ENCODE results near the gene LRPAP1. TPM values are rescaled to one million over a fixed set of nuclear protein-coding genes. Genes with fewer than 3 reads are reported as not detected.

Gene LRPAP1
- polyA plus RNA-seq, 1 donor from 2014 or later = 138 TPM

DNA sequence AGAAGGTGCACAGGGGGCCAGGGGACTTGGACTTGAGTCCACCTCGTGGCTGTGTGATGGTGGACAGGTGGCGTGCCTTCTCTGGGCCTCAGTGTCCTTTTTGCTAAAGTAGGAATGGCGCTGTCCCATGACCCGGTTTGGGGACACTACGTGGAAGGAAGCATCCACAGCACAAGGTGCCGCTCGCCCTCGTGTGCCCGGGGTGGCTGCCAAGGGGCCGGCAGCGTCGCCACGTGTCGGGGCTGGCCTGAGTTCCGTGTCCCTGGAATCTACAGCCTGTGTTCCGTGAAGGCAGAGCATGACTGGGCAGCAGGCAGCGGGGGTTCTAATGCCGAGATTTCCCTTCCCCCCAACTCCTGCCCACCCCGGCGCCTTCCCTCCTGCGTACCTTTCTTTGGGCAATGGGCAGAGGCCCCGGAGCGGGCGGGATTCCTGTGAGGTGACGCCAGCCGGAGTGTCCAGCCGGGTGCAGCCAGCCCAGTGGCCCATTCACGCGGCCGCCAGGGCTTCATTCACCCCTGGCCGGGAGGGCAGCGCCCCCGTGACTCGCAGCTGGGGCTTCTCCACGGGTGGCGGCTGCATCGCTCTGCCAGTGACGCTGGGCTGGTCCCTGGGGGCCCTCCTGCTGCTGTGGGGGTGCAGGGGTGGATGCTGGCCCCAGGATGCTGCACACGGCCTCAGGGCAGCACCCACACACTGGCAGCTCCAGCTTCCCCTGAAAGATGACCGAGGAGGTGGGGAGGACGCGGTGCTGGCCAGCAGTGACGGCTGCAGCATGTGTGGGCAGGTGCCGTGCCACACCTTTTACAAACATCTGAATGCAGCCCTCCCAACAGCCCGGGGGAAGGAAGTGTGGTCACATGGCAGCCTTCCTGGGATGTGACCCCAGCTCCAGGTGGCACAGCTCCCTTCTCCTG lies 47.9 kb downstream of the LRPAP1 start:
- Mint-ChIP-seq H3K9me3 (no peaks in the 10 kb centered on the region), H3K27ac (peak overlapping the region; percentile 93 to 96 (median 94)), H3K36me3 (no peaks in the 10 kb centered on the region), H3K4me1 (peaks cover 17 to 32% (median 19%) of the 10 kb centered on the region in 3 donors), H3K4me3 (peak overlapping the region; percentile 83 to 95 (median 92)), H3K27me3 (peaks cover 2% of the 10 kb centered on the region)

DNA sequence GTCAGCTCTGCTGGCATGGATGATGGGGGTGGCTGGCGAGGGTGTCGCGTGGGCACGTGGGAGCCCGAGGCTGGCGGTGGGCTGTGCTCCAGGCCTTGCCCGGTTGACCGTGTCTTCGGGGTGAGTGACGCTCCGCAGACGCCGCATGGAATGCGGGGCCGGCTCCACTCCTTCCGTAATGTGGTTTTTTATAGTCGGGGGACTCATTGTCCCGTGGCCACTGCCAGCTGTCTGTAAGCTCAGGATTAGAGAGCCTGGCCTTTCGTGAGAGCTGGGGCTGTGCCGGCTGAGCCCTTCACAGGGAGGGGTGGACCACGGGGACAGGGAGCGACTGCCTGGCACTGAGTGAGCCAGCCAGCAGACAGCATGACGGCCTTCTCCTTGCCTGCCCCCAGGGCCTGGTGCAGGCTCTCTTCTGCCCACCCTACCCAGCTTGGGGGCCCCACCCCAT lies 48.7 kb downstream of the LRPAP1 start:
- Mint-ChIP-seq H3K27me3 (peaks cover 2% of the 10 kb centered on the region), H3K27ac (peak overlapping the region; percentile 93 to 96 (median 94)), H3K4me1 (peaks cover 14 to 24% (median 19%) of the 10 kb centered on the region in 3 donors), H3K4me3 (peak overlapping the region; percentile 54 to 95 (median 86)), H3K36me3 (no peaks in the 10 kb centered on the region), H3K9me3 (no peaks in the 10 kb centered on the region)

DNA sequence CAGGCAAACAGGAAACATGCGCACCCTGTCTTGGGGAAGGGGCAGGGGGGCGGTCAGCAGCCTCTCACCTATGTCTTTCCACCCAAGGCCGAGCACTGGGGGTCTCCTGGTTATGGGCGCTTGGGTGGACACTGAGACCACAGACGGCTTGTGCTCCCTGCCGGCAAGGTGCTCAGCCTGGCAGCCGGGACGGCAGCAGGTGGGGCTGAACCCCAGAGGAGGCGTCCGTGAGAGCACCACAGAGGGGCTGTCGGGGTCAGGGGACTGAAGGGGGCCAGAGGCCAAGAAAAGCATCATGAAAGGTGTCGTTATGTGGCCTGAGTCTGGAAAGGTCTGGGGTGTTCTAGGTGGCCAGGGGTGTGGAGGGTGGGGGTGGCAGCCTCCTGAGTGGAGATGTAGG lies 49.5 kb downstream of the LRPAP1 start:
- no peaks in the 10 kb centered on the region for H3K9me3 Mint-ChIP-seq
- H3K27ac Mint-ChIP-seq = no peak overlapping the region
- peaks cover 2% of the 10 kb centered on the region for H3K27me3 Mint-ChIP-seq
- H3K4me3 Mint-ChIP-seq = peak overlapping the region in 1 of 4 donors; percentile 76
- H3K4me1 Mint-ChIP-seq = peaks cover 13 to 20% (median 17%) of the 10 kb centered on the region in 3 donors
- H3K36me3 Mint-ChIP-seq = no peaks in the 10 kb centered on the region

DNA sequence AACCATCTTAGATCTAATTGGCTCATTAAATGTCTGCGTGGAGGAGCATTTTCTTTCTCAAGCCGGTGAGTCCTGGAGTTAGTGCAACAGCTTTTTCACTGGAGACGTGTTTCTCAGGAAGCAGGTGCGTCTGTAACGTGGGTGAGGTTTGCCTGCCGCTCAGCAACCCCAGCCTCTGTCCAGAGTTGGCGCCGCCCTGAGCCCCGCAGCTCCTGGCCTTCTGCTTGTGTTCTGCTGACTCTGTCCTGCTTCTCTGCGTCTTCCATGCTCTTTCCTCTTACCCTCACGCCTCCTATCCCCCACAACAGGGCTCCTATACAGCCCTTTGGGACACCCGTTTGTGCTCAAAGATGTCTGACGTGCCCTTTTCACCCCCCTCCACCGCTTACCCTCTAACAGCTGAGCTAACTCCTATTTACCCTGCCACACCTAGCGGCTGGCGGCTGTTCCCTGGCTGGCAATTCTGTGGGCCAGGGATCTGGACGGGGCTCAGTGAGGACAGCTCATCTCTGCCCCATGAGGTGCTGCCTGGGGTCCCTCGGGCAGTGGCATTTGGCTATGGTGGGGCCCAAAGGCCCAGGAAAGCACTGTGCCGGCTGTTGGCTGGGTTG lies 50.3 kb downstream of the LRPAP1 start:
- Mint-ChIP-seq H3K4me3 (peak overlapping the region in 1 of 4 donors; percentile 76), H3K4me1 (peaks cover 11 to 14% (median 13%) of the 10 kb centered on the region in 3 donors), H3K27ac (peak overlapping the region in 1 of 3 donors; percentile 72), H3K36me3 (no peaks in the 10 kb centered on the region), H3K27me3 (peaks cover 2% of the 10 kb centered on the region), H3K9me3 (no peaks in the 10 kb centered on the region)

GRCh38 chr4:3481113-3481531 lies 51.1 kb downstream of the LRPAP1 start:
- Mint-ChIP-seq H3K4me3 (peak overlapping the region in 3 of 4 donors; percentile 47 to 76 (median 56)), H3K36me3 (no peaks in the 10 kb centered on the region), H3K27me3 (peaks cover 2% of the 10 kb centered on the region), H3K4me1 (peaks cover 7 to 9% (median 8%) of the 10 kb centered on the region in 3 donors), H3K27ac (peak overlapping the region in 1 of 3 donors; percentile 92), H3K9me3 (no peaks in the 10 kb centered on the region)

DNA sequence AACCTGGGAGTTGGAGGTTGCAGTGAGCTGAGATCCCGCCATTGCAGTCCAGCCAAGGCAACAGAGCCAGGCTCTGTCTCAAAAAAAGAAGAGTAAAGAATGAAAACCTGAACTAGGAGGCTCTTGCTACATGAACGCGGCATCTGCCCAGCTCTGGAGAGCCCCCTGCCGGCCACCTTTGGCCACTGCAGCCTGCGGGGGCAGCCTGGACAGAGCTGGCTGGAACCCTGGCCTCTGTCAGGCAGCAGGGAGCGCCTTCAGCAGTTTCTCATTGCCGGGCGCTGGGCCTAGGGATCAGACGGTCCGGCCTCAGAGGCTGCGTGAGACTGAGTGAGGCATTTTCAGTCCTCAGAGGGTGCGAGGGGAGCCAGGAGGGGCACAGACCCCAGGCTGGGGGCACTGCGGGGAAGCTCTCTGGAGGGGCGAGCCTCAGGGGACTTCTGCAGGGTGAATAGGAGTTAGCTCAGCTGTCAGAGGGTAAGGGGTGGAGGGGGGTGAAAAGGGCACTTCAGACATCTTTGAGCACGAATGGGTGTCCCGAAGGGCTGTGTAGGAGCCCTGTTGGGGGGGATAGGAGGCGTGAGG lies 51.6 kb downstream of the LRPAP1 start:
- Mint-ChIP-seq H3K36me3 (no peaks in the 10 kb centered on the region), H3K4me1 (peaks cover 7 to 9% (median 8%) of the 10 kb centered on the region in 3 donors), H3K9me3 (no peaks in the 10 kb centered on the region), H3K27ac (peak overlapping the region in 2 of 3 donors; percentile 47 to 92), H3K4me3 (peak overlapping the region; percentile 47 to 76 (median 53)), H3K27me3 (peaks cover 2% of the 10 kb centered on the region)

- H3K4me1 Mint-ChIP-seq = peaks cover 7 to 9% (median 8%) of the 10 kb centered on the region in 3 donors
- H3K4me3 Mint-ChIP-seq = no peak overlapping the region
- no peak overlapping the region for H3K27ac Mint-ChIP-seq
- no peaks in the 10 kb centered on the region for H3K9me3 Mint-ChIP-seq
- H3K36me3 Mint-ChIP-seq = no peaks in the 10 kb centered on the region
- H3K27me3 Mint-ChIP-seq = peaks cover 2% of the 10 kb centered on the region
Measured at GRCh38 chr4:3479358-3480101, 52.7 kb downstream of the LRPAP1 start.

- no peak overlapping the region for H3K4me3 Mint-ChIP-seq
- H3K27ac Mint-ChIP-seq = no peak overlapping the region
- no peaks in the 10 kb centered on the region for H3K36me3 Mint-ChIP-seq
- H3K27me3 Mint-ChIP-seq = peaks cover 2% of the 10 kb centered on the region
- H3K4me1 Mint-ChIP-seq = peaks cover 7 to 9% (median 8%) of the 10 kb centered on the region in 3 donors
- no peaks in the 10 kb centered on the region for H3K9me3 Mint-ChIP-seq
Measured at GRCh38 chr4:3478446-3479357, 53.5 kb downstream of the LRPAP1 start.

GRCh38 chr4:3477750-3478430 lies 54.3 kb downstream of the LRPAP1 start:
- H3K4me3 Mint-ChIP-seq = no peak overlapping the region
- peaks cover 2% of the 10 kb centered on the region for H3K27me3 Mint-ChIP-seq
- H3K9me3 Mint-ChIP-seq = no peaks in the 10 kb centered on the region
- peaks cover 7 to 9% (median 8%) of the 10 kb centered on the region in 3 donors for H3K4me1 Mint-ChIP-seq
- no peaks in the 10 kb centered on the region for H3K36me3 Mint-ChIP-seq
- no peak overlapping the region for H3K27ac Mint-ChIP-seq

DNA sequence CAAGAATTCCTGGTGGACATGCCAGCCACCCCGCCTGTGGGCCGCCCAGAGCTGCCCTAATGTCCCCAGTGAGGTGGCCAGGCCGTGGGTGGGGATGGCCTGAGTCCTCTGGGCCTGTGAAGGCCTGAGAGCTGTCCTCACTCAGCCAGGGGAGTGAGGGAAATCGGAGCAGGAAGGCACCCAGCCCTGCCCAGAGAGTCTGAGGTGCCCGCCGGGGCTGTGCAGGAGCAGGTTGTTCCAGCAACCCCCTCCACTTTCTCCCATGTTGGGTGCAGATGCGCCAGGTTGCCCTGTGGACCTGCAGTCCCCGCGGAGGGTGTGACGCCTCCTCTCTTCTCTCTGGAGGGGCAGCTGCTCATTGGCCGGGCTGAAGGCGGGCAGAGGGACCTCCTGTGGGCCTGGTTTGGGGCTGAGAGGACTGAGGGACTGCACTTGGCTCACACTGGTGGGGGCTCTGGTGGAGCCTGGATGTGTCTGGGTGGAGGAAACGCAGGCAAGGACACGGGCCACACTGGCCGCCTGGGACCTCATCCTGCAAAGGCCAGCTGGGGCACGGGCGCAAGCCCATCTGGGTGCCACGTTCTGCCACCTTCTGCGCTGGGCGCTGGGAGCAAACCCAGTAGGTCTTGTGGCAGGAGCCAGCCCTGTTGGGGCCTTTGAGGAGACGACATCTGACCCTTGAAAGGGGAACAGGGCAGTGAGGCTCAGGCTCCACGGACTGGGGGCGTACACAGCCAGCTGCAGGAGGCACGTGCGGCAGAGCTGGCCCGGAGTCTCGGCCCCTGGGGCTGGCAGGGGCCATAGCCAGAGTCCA lies 55.1 kb downstream of the LRPAP1 start:
- Mint-ChIP-seq H3K4me3 (no peak overlapping the region), H3K9me3 (no peaks in the 10 kb centered on the region), H3K27me3 (peaks cover 2% of the 10 kb centered on the region), H3K4me1 (peaks cover 7 to 9% (median 8%) of the 10 kb centered on the region in 3 donors), H3K36me3 (no peaks in the 10 kb centered on the region), H3K27ac (peak overlapping the region in 1 of 3 donors; percentile 50)

DNA sequence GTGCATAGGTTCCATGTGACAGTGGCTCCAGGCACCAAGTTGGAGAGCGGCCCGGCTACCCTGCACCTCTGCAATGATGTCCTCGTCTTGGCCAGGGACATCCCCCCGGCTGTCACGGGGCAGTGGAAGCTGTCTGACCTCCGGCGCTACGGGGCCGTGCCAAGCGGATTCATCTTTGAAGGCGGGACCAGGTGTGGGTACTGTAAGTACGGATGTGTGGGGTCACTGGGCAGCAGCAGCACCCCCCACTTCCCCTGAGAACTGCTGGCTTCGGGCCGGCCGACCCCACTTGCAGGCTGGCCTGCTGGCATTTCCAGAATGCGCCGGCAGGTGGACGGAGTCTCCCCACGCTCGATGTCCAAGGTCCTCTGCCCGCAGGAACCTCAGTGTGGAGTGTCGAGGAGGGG lies 55.9 kb downstream of the LRPAP1 start:
- Mint-ChIP-seq H3K9me3 (no peaks in the 10 kb centered on the region), H3K4me3 (no peak overlapping the region), H3K27ac (no peak overlapping the region), H3K27me3 (peaks cover 2% of the 10 kb centered on the region), H3K4me1 (peaks cover 4 to 8% (median 7%) of the 10 kb centered on the region in 3 donors), H3K36me3 (no peaks in the 10 kb centered on the region)

- H3K27ac Mint-ChIP-seq = no peak overlapping the region
- peaks cover 4 to 5% (median 4%) of the 10 kb centered on the region in 3 donors for H3K4me1 Mint-ChIP-seq
- no peak overlapping the region for H3K4me3 Mint-ChIP-seq
- no peaks in the 10 kb centered on the region for H3K9me3 Mint-ChIP-seq
- no peaks in the 10 kb centered on the region for H3K36me3 Mint-ChIP-seq
- H3K27me3 Mint-ChIP-seq = peaks cover 2% of the 10 kb centered on the region
Measured at GRCh38 chr4:3475713-3476260, 56.4 kb downstream of the LRPAP1 start.

All from IgD-negative memory B cell (primary cell).